Ishikawa (cell line): Measurements from ENCODE around the gene OPTN.
A peak's percentile ranks its signal among the peaks of the same experiment; 100 is the strongest.

Source experiments
- CEBPB ChIP-seq: IDR thresholded peaks from 2 replicates; pipeline ENCODE4 v1.6.1; 2012
- CREB1 ChIP-seq: IDR thresholded peaks from 2 replicates; pipeline ENCODE4 v1.6.1; 2012; ENCODE audit warnings: low read depth
- EGR1 ChIP-seq: IDR thresholded peaks from 2 replicates; pipeline ENCODE4 v1.6.1; 2012
- EP300 ChIP-seq: IDR thresholded peaks from 2 replicates; pipeline ENCODE4 v1.6.1; 2012; ENCODE audit warnings: borderline replicate concordance
- FOXM1 ChIP-seq: IDR thresholded peaks from 2 replicates; pipeline ENCODE4 v1.6.1; 2012; ENCODE audit warnings: low read depth, borderline replicate concordance
- NFIC ChIP-seq: IDR thresholded peaks from 2 replicates; pipeline ENCODE4 v1.6.1; 2012
- RAD21 ChIP-seq: IDR thresholded peaks from 2 replicates; pipeline ENCODE4 v1.6.1; 2012; ENCODE audit warnings: low read depth
- TAF1 ChIP-seq: IDR thresholded peaks from 2 replicates; pipeline ENCODE4 v1.6.1; 2012; ENCODE audit warnings: low read depth, mild to moderate bottlenecking
- TCF12 ChIP-seq: IDR thresholded peaks from 2 replicates; pipeline ENCODE4 v1.6.1; 2012; ENCODE audit warnings: low read depth
- TEAD4 ChIP-seq: IDR thresholded peaks from 2 replicates; pipeline ENCODE4 v1.6.1; 2012
- YY1 ChIP-seq: IDR thresholded peaks from 2 replicates; pipeline ENCODE4 v1.6.1; 2012; ENCODE audit warnings: low read depth
- ZBTB7A ChIP-seq: IDR thresholded peaks from 2 replicates; pipeline ENCODE4 v1.6.1; 2012; ENCODE audit warnings: low read depth
- TF ChIP-seq, protein P1 (sequence below): IDR thresholded peaks from 2 replicates; pipeline ENCODE4 v1.6.1; 2012; ENCODE audit warnings: low read depth, mild to moderate bottlenecking
- TF ChIP-seq, protein P2 (sequence below): IDR thresholded peaks from 2 replicates; pipeline ENCODE4 v1.6.1; 2012
- TF ChIP-seq, protein P3 (sequence below): IDR thresholded peaks from 2 replicates; pipeline ENCODE4 v1.6.1; 2012

The OPTN gene

GRCh38 chr10:13054844-13055243, 45.1 kb upstream of the OPTN start:
- TF ChIP-seq TCF12, result no peak

GRCh38 chr10:13056456-13057077, 43.4 kb upstream of the OPTN start:
- TF ChIP-seq, protein P1, sequence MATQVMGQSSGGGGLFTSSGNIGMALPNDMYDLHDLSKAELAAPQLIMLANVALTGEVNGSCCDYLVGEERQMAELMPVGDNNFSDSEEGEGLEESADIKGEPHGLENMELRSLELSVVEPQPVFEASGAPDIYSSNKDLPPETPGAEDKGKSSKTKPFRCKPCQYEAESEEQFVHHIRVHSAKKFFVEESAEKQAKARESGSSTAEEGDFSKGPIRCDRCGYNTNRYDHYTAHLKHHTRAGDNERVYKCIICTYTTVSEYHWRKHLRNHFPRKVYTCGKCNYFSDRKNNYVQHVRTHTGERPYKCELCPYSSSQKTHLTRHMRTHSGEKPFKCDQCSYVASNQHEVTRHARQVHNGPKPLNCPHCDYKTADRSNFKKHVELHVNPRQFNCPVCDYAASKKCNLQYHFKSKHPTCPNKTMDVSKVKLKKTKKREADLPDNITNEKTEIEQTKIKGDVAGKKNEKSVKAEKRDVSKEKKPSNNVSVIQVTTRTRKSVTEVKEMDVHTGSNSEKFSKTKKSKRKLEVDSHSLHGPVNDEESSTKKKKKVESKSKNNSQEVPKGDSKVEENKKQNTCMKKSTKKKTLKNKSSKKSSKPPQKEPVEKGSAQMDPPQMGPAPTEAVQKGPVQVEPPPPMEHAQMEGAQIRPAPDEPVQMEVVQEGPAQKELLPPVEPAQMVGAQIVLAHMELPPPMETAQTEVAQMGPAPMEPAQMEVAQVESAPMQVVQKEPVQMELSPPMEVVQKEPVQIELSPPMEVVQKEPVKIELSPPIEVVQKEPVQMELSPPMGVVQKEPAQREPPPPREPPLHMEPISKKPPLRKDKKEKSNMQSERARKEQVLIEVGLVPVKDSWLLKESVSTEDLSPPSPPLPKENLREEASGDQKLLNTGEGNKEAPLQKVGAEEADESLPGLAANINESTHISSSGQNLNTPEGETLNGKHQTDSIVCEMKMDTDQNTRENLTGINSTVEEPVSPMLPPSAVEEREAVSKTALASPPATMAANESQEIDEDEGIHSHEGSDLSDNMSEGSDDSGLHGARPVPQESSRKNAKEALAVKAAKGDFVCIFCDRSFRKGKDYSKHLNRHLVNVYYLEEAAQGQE, result no peak
- TF ChIP-seq, protein P2, sequence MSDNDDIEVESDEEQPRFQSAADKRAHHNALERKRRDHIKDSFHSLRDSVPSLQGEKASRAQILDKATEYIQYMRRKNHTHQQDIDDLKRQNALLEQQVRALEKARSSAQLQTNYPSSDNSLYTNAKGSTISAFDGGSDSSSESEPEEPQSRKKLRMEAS, result no peak
- peak; percentile 67 for TF ChIP-seq RAD21

DNA sequence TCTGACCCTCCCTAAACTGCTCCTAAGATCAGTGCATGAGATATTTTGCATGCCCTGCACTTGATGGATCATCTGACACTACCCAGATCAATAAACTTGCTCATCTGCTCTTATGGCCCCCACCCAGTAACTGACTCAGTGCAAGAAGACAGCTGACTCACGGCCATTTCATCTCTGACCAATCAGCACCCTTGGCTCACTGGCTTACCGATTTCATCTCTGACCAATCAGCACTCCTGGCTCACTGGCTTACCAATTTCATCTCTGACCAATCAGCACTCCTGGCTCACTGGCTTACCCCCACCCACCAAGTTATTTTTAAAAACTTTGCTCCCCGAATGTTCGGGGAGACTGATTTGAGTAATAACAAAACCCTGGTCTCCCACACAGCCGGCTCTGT, 37.2 kb upstream of the OPTN start:
- TF ChIP-seq TEAD4 (no peak), NFIC (no peak), TCF12 (no peak), YY1 (no peak), ZBTB7A (no peak), TAF1 (no peak)
- TF ChIP-seq, protein P3, sequence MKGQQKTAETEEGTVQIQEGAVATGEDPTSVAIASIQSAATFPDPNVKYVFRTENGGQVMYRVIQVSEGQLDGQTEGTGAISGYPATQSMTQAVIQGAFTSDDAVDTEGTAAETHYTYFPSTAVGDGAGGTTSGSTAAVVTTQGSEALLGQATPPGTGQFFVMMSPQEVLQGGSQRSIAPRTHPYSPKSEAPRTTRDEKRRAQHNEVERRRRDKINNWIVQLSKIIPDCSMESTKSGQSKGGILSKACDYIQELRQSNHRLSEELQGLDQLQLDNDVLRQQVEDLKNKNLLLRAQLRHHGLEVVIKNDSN, result no peak
- TF ChIP-seq, protein P1, result no peak

GRCh38 chr10:13066527-13066926, 33.4 kb upstream of the OPTN start:
- no peak for TF ChIP-seq NFIC
- TF ChIP-seq, protein P2, result peak; percentile 52; the same call in 1 of the 2 replicates

- no peak for TF ChIP-seq CEBPB
- no peak for TF ChIP-seq RAD21
- TF ChIP-seq EGR1, result no peak
- TF ChIP-seq YY1, result no peak
- TF ChIP-seq TAF1, result no peak
- no peak for TF ChIP-seq NFIC
- no peak for TF ChIP-seq EP300
- no peak for TF ChIP-seq CREB1
- no peak for TF ChIP-seq ZBTB7A
- TF ChIP-seq, protein P1, result no peak
- TF ChIP-seq, protein P3, result no peak
- no peak for TF ChIP-seq TEAD4
- no peak for TF ChIP-seq TCF12
- TF ChIP-seq, protein P2, result no peak
- no peak for TF ChIP-seq FOXM1
These were observed 32.5 kb upstream of the OPTN start for GRCh38 chr10:13067431-13067830.
